Neural progenitor cell (in vitro differentiated cells): ENCODE measurements around the gene ARHGAP26. TPM values are rescaled to one million over a fixed set of nuclear protein-coding genes. Genes with fewer than 3 reads are reported as not detected.

ENCODE experiments used
- DNase-seq: peaks from one replicate; pipeline ENCODE4 v3.0.0-alpha.2; 2016; ENCODE audit warnings: low spot score
- H2AFZ ChIP-seq: fragments of 200-600 bp; sonication (generic); replicated peaks from 2 replicates; pipeline ENCODE4 v1.6.1; 2016; ENCODE audit warnings: antibody characterized with exemption
- H3F3A ChIP-seq: fragments of 200-600 bp; sonication (generic); 2 replicates; pipeline ENCODE4 v1.6.1; 2016; ENCODE audit warnings: antibody characterized with exemption, low read depth
- H3K27ac ChIP-seq: fragments of 200-600 bp; sonication (generic); 2 replicates; pipeline ENCODE4 v1.5.1; 2016; ENCODE audit warnings: mild to moderate bottlenecking
- H3K27me3 ChIP-seq: fragments of 200-600 bp; sonication (generic); 2 replicates; pipeline ENCODE4 v1.6.1; 2016; ENCODE audit warnings: mild to moderate bottlenecking, moderate library complexity
- H3K36me3 ChIP-seq: fragments of 200-600 bp; sonication (generic); 2 replicates; pipeline ENCODE4 v1.5.1; 2016
- H3K4me1 ChIP-seq: fragments of 200-600 bp; sonication (generic); 2 replicates; pipeline ENCODE4 v1.6.1; 2016; ENCODE audit warnings: mixed run types
- H3K4me2 ChIP-seq: fragments of 200-600 bp; sonication (generic); 2 replicates; pipeline ENCODE4 v1.6.1; 2016
- H3K4me3 ChIP-seq: fragments of 200-600 bp; sonication (generic); 2 replicates; pipeline ENCODE4 v1.5.1; 2016
- H3K79me2 ChIP-seq: fragments of 200-600 bp; sonication (generic); 2 replicates; pipeline ENCODE4 v1.6.1; 2016; ENCODE audit warnings: low read depth
- H3K9ac ChIP-seq: fragments of 200-600 bp; sonication (generic); 2 replicates; pipeline ENCODE4 v1.6.1; 2016
- H3K9me3 ChIP-seq: fragments of 200-600 bp; sonication (generic); 2 replicates; pipeline ENCODE4 v1.5.1; 2016; ENCODE audit warnings: low read depth
- H4K20me1 ChIP-seq: fragments of 200-600 bp; sonication (generic); 2 replicates; pipeline ENCODE4 v1.6.1; 2016; ENCODE audit warnings: low read depth
- H3K27ac Mint-ChIP-seq: 3 replicates; pipeline ENCODE4 v1.8.0; 2021; ENCODE audit warnings: mixed read lengths
- H3K27me3 Mint-ChIP-seq: 2 replicates; pipeline ENCODE4 v1.8.0; 2022; ENCODE audit warnings: low read depth, mild to moderate bottlenecking, inconsistent platforms, moderate library complexity, mixed read lengths; ENCODE audit not compliant: insufficient read depth
- H3K36me3 Mint-ChIP-seq: 3 replicates; pipeline ENCODE4 v1.8.0; 2021; ENCODE audit warnings: mixed read lengths
- H3K4me1 Mint-ChIP-seq: 3 replicates; pipeline ENCODE4 v1.8.0; 2021; ENCODE audit warnings: mixed read lengths
- H3K4me3 Mint-ChIP-seq: 3 replicates; pipeline ENCODE4 v1.8.0; 2021; ENCODE audit warnings: mild to moderate bottlenecking, moderate library complexity, mixed read lengths
- H3K9me3 Mint-ChIP-seq: 3 replicates; pipeline ENCODE4 v1.8.0; 2020; ENCODE audit warnings: mixed read lengths
- EZH2 ChIP-seq: fragments of 200-600 bp; sonication (generic); IDR thresholded peaks from 2 replicates; pipeline ENCODE4 v1.6.1; 2017; ENCODE audit warnings: antibody characterized with exemption, mild to moderate bottlenecking, moderate library complexity
- EZH2phosphoT487 ChIP-seq: fragments of 200-600 bp; sonication (generic); IDR thresholded peaks from 2 replicates; pipeline ENCODE4 v1.6.1; 2017; ENCODE audit warnings: antibody characterized with exemption
- total RNA-seq: library from RNA; depleted of rRNA; stranded (reverse); fragments of >200 nt; gene quantifications from 2 replicates; pipeline ENCODE4 v1.2.3, GENCODE V29; 2015; ENCODE audit warnings: low replicate concordance
- TF ChIP-seq, protein P1 (sequence below): fragments of 200-600 bp; sonication (generic); IDR thresholded peaks from 2 replicates; pipeline ENCODE4 v1.5.1; 2017; ENCODE audit warnings: antibody characterized with exemption, mild to moderate bottlenecking

ARHGAP26 gene
- total RNA-seq, 1 donor from 2014 or later, result 7.0 TPM

GRCh38 chr5:143181173-143181572 is 411.0 kb downstream of the ARHGAP26 start:
- H3K27ac Mint-ChIP-seq, result no peak overlapping the region
- peaks cover 5% of the 10 kb centered on the region for H3K4me1 Mint-ChIP-seq

GRCh38 chr5:143182106-143182505 is 411.9 kb downstream of the ARHGAP26 start:
- Mint-ChIP-seq H3K9me3 (no peaks in the 10 kb centered on the region), H3K36me3 (no peaks in the 10 kb centered on the region), H3K4me1 (peaks cover 5% of the 10 kb centered on the region), H3K4me3 (no peak overlapping the region), H3K27me3 (no peaks in the 10 kb centered on the region), H3K27ac (no peak overlapping the region)
- Histone ChIP-seq H3K4me3 (no peak overlapping the region), H4K20me1 (no peaks in the 10 kb centered on the region), H3F3A (no peaks in the 10 kb centered on the region), H3K27ac (no peak overlapping the region), H3K9me3 (no peaks in the 10 kb centered on the region), H3K27me3 (no peaks in the 10 kb centered on the region), H3K4me2 (no peak overlapping the region), H3K79me2 (no peaks in the 10 kb centered on the region), H3K9ac (no peak overlapping the region), H3K36me3 (no peaks in the 10 kb centered on the region), H3K4me1 (no peaks in the 10 kb centered on the region), H2AFZ (no peak overlapping the region)
- TF ChIP-seq EZH2phosphoT487, result no peak
- TF ChIP-seq EZH2, result no peak
- TF ChIP-seq, protein P1, sequence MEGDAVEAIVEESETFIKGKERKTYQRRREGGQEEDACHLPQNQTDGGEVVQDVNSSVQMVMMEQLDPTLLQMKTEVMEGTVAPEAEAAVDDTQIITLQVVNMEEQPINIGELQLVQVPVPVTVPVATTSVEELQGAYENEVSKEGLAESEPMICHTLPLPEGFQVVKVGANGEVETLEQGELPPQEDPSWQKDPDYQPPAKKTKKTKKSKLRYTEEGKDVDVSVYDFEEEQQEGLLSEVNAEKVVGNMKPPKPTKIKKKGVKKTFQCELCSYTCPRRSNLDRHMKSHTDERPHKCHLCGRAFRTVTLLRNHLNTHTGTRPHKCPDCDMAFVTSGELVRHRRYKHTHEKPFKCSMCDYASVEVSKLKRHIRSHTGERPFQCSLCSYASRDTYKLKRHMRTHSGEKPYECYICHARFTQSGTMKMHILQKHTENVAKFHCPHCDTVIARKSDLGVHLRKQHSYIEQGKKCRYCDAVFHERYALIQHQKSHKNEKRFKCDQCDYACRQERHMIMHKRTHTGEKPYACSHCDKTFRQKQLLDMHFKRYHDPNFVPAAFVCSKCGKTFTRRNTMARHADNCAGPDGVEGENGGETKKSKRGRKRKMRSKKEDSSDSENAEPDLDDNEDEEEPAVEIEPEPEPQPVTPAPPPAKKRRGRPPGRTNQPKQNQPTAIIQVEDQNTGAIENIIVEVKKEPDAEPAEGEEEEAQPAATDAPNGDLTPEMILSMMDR, result no peak
- no peak for DNase-seq

More at GRCh38 chr5:143181173-143181572, 411.0 kb downstream of the ARHGAP26 start:
- Histone ChIP-seq H4K20me1 (no peaks in the 10 kb centered on the region), H3K4me1 (no peaks in the 10 kb centered on the region), H3K9me3 (no peaks in the 10 kb centered on the region), H2AFZ (no peak overlapping the region), H3K27me3 (no peaks in the 10 kb centered on the region), H3K4me3 (no peak overlapping the region), H3K9ac (no peak overlapping the region), H3F3A (no peaks in the 10 kb centered on the region), H3K36me3 (no peaks in the 10 kb centered on the region), H3K79me2 (no peaks in the 10 kb centered on the region), H3K27ac (no peak overlapping the region), H3K4me2 (no peak overlapping the region)
- Mint-ChIP-seq H3K9me3 (no peaks in the 10 kb centered on the region), H3K36me3 (no peaks in the 10 kb centered on the region), H3K27me3 (no peaks in the 10 kb centered on the region), H3K4me3 (no peak overlapping the region)
- TF ChIP-seq EZH2, result no peak
- TF ChIP-seq, protein P1, result no peak
- TF ChIP-seq EZH2phosphoT487, result no peak
- no peak for DNase-seq

DNA sequence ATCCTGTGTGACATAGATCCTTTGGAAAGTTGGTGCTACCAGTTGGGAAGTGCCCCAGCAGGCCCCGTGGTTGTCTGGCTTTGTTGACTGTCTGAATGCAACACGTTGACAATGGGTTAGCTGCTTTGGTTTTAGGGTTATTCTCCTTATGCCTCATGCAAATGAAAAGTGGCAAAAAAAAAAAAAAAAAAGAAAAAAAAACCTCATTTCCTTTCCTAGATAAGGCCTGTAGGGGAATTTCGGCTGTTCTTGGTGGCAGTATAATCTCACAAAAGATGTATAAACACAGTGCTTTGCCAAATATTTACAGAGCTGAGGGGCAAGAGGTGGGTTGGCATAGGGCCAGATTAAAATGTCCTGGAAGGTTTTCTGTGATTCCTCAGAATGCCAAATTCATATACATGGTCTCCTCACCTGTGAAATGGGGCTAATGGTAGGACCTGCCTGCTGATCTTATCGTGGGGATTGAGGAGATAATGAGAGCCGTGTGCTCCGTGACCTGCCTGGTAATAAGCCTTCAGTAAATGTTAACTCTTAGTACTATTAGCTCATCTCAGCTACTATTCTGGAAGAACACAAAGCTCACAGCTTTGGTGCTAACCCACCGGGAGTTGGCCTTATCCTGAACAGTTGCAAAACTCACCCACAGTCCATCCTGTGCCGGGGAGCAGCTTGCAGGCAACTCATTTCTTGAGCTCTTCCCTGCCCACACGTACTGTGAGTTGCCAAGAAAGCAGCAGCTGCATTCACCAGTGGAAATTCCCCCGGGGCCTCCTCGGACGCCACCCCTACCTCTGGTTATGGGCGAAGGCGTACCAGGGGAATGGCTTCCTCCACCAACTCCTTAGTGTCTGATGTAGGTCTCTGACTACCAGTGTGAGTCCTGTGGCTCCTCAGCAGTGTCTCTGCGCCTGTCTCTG is 413.0 kb downstream of the ARHGAP26 start:
- Histone ChIP-seq H3K9me3 (no peaks in the 10 kb centered on the region), H2AFZ (no peak overlapping the region), H3K4me1 (no peaks in the 10 kb centered on the region), H3F3A (no peaks in the 10 kb centered on the region), H3K36me3 (no peaks in the 10 kb centered on the region), H3K27ac (no peak overlapping the region), H3K9ac (no peak overlapping the region), H3K79me2 (no peaks in the 10 kb centered on the region), H3K27me3 (no peaks in the 10 kb centered on the region), H3K4me3 (no peak overlapping the region), H4K20me1 (no peaks in the 10 kb centered on the region), H3K4me2 (no peak overlapping the region)
- Mint-ChIP-seq H3K4me3 (no peak overlapping the region), H3K36me3 (no peaks in the 10 kb centered on the region), H3K9me3 (no peaks in the 10 kb centered on the region), H3K4me1 (peaks cover 5% of the 10 kb centered on the region), H3K27ac (no peak overlapping the region), H3K27me3 (no peaks in the 10 kb centered on the region)
- TF ChIP-seq EZH2phosphoT487 (no peak), EZH2 (no peak)
- TF ChIP-seq, protein P1, result no peak
- no peak for DNase-seq
